Endometrium (tissue), 2 donors: ENCODE data around the gene SH2D2A.

ENCODE experiments used
- FAIRE-seq: peaks from 2 replicates; lab custom pipeline; 2012; peaks lifted over from hg19 to GRCh38; lab: Jason Lieb, UNC
- donor health status: control.
- donor health status: control.

The SH2D2A gene

GRCh38 chr1:156847591-156848460 lies 31.2 kb upstream of the SH2D2A start:
- FAIRE-seq = no peak

DNA sequence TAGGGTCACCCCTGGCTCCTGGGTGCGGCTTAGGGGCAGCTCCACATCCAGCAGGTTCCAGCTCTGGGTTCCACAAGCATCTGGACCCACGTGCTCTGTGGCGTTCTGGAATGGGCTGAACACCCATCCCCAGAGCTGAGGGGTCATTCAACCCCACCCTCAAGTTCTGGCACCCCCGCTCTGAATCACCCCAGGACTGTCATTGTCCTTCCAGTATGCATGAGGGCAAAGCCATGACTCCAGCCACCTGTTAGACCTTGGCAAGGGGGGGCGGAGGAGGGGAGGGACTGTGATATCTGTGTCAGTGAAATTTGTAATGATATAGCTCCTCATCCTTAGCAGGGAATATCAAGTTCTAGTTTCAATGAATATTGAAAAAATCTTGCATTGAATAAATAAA lies 30.0 kb upstream of the SH2D2A start:
- no peak for FAIRE-seq

DNA sequence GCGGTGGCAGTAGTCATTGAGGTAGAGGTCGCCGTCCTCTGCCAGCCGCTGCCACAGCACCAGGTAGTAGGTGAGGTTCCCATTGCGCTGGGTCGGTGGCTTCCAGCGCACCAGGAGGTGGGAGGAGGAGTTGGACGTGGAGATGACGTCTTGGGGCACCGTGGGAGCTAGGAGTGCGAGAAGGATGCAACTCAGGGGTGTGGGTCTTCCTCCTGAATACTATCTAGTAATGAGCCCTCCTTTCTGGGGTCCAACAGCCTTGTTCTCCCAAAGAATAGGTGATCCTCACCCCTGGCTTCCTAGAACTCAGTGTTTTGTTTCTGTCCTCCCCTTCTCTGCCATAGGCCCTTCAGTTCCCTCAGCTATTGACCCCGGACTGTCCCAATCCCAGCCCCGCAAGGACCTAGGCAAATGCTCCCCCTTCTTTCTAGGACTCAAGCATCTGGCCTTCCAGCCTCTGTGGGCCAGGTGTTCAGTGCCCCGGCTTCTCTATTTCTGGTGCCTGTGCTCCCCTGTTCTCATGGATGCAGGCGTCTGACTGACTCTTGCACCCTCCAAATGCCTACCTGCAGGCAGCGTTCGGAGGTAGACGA lies 29.4 kb upstream of the SH2D2A start:
- no peak for FAIRE-seq

- no peak for FAIRE-seq
Observed at GRCh38 chr1:156845055-156845952, 28.7 kb upstream of the SH2D2A start.

DNA sequence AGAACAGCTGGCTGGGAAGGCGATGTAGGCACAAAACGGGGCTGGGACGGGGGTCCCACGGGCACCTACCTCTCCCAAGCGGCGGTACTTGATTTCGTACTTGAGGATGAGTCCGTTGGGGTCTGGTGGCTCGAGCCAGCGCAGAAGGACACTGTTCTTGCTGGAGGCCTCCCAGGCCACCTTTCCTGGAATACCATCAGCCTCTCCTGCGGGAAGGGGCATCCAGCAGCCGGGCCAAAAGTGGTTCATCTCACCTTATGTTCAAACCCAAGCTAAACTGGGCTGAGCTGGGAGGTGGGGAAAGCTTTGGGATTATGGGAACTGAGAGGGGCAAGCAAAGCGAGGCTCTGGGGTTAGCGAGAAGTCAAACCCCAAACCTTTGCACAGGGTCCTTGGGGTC lies 28.0 kb upstream of the SH2D2A start:
- no peak for FAIRE-seq

GRCh38 chr1:156844102-156844501 lies 27.5 kb upstream of the SH2D2A start:
- FAIRE-seq = no peak

- no peak for FAIRE-seq
Observed at GRCh38 chr1:156842618-156843300, 26.1 kb upstream of the SH2D2A start.

GRCh38 chr1:156841295-156841855 lies 24.7 kb upstream of the SH2D2A start:
- no peak for FAIRE-seq

GRCh38 chr1:156840898-156841279 lies 24.2 kb upstream of the SH2D2A start:
- no peak for FAIRE-seq

GRCh38 chr1:156840186-156840897 lies 23.7 kb upstream of the SH2D2A start:
- FAIRE-seq = no peak

GRCh38 chr1:156839426-156840109 lies 22.9 kb upstream of the SH2D2A start:
- FAIRE-seq = no peak

DNA sequence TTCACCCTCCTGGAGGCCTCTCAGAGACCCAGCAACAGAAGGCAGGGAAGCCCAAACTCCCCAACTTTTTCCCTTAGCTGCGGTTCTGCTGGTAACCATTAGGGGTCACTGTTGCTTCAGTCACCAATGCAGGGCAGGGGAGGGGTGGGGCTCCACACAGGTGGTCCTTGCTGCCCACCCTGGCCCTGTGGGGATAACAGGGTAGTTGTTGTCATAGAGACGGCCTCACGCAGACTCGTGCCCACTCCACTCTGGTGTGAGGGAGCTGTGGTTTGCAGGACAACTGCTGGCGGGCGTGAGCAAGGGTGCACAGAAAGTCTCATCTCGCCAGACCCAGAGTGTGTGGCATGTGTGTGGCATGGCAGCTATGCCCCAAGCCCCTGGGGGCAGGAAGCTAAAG lies 22.3 kb upstream of the SH2D2A start:
- FAIRE-seq = no peak

DNA sequence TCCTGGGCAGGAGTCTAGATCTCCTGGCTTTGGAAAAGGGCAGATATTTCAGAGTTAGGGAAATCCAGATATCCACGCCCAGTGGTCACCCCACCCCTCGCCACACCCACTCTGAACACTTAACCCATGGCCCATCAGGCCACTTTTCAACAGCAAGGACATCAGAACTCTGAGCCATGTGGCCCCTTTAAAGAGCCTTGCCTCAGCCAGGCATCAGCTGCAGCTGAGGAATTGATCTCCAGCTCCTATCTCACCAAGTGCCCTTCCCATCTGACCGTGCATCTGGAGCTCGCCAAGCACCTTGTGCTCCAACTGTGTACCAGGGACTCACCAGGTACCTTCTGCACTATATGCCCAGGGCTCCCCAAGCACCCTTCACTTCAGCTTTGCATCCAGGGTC lies 20.2 kb upstream of the SH2D2A start:
- FAIRE-seq = no peak

GRCh38 chr1:156836041-156836654 lies 19.5 kb upstream of the SH2D2A start:
- FAIRE-seq = no peak

DNA sequence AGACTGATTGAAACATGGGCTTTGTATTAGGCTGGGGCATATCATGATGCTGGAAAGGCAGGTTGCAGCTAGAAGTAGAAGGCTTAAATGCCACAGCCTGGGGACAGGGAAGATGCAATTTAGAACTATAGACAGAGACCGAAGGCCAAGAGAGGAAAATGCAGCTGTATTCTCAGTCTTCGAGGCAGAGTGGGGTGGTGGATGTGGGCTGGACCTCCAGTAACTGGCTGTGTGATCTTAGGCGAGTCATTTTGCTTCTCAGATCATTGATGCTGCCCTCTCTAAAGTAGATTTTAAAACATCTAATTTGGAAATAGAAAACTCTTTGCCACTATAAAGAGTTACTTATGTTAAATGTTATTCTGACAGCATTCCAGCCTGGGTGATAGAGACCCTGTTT lies 17.7 kb upstream of the SH2D2A start:
- no peak for FAIRE-seq

- no peak for FAIRE-seq
Observed at GRCh38 chr1:156833603-156834002, 17.0 kb upstream of the SH2D2A start.

DNA sequence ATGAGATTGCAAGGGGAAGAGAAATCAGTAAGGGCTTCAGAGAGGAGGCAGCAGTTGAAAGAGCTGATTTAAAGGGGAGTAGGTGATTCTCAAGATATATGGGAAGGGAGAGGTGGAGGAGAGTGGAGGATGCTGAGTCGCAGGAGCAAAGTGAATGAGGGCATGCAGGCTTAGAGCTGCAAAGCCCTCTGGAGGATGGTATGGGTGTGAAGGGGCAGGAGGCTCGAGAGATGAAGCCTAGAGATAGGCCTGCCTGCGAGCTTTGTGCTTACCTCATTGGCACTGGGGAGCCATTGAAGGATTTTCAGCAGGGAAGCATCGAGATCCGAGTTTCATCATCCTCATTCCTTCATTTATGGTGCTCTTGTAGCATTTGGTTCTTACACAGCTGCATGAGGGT lies 15.8 kb upstream of the SH2D2A start:
- FAIRE-seq = no peak

DNA sequence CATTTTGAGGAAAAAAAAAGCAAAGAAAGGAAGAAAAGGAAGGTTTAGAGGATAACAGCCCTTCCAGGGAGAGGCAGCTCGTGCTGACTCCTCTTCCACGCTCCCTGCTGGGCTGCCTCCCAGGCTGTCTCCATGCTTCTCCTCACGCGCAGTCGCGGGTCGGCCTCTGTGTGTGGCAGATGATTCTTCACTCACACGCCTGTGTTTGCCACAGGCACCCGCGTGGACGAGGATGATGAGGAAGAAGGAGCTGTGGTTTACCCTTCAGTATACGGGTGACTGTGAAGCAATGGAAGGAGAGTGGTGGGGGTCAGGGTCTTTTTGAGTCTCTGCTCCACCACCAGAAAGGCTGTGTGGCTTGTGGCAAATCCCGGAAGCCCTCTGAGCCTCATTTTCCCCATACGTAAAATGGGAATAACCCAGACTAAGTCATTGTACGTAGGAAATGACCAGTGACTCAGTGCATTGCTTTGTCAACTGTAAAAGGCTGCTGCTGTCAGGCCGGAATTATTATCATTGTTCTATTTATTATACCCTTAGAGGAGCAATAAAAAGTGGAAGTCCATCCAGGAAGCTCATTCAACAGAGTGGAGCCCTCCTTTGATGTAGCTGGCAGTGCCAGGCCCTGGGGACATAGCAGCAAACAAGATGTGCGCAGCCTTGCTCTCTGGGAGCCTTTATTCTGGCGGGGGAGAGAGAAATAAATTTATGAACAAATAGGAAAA lies 11.9 kb upstream of the SH2D2A start:
- no peak for FAIRE-seq

GRCh38 chr1:156826630-156827029 lies 10.0 kb upstream of the SH2D2A start:
- no peak for FAIRE-seq
